Pancreas (tissue), 10 donors: Measurements from ENCODE around the gene FXYD3. TPM values are rescaled to one million over a fixed set of nuclear protein-coding genes. Genes with fewer than 3 reads are reported as not detected.

ENCODE experiments used
- ATAC-seq, 4 donors: fragments of 200-7000 bp; cut with Tn5 transposase; one replicate each; pipeline versions ENCODE4 v1.8.0 to v1.9.1; 2020; ENCODE audit warnings: mild to moderate bottlenecking in 4 of 4, moderate library complexity in 4 of 4
- DNase-seq, 6 donors: peaks; one replicate each; pipeline ENCODE4 v3.0.0-alpha.2; 2020
- FAIRE-seq: peaks from 2 replicates; lab custom pipeline; 2012; peaks lifted over from hg19 to GRCh38; lab: Jason Lieb, UNC
- H3K27ac ChIP-seq, 4 donors: fragments of 200-600 bp; sonication (generic); 1 replicate in 3 of 4; 2 replicates in 1 of 4; pipeline versions ENCODE4 v1.5.0 to v1.8.0; 2020
- H3K27me3 ChIP-seq, 4 donors: fragments of 200-600 bp; one replicate each; pipeline ENCODE4 v1.8.0; 2021
- H3K36me3 ChIP-seq, 3 donors: fragments of 200-600 bp; sonication (generic) in 1 of 3; one replicate each; pipeline versions ENCODE4 v1.5.0 to v1.8.0; 2020 to 2021
- H3K4me1 ChIP-seq, 3 donors: fragments of 200-600 bp; one replicate each; pipeline ENCODE4 v1.8.0; 2021
- H3K4me3 ChIP-seq, 4 donors: fragments of 200-600 bp; sonication (generic) in 2 of 4; one replicate each; pipeline versions ENCODE4 v1.5.0 to v1.8.0; 2020 to 2021
- H3K9me3 ChIP-seq, 4 donors: fragments of 200-600 bp; one replicate each; pipeline ENCODE4 v1.8.0; 2021
- CTCF ChIP-seq, 4 donors: fragments of 200-600 bp; sonication (generic) in 3 of 4; IDR thresholded peaks; one replicate each; pipeline versions ENCODE4 v1.5.0 to v1.8.0; 2021; ENCODE audit warnings: antibody characterized with exemption in 4 of 4
- WGBS, 2 donors: extraction: QIAGEN DNeasy Blood & Tissue Kit; methylation state at CpG; one replicate each; pipeline ENCODE4 v1.1.7; 2013; 5-methylcytosine and 5-hydroxymethylcytosine counted together
- intact Hi-C, 3 donors: fragments of 100-400 bp; cut with DNase I; formaldehyde crosslinking; loops; one replicate each; pipeline versions ENCODE4 v1.11.1 to v1.14.2; 2022
- polyA plus RNA-seq, 2 donors: library from polyadenylated mRNA; stranded (reverse); fragments of 200-250 nt; gene quantifications; one replicate each; pipeline ENCODE4 v1.2.3, GENCODE V29; 2013
- total RNA-seq, 6 donors: library from RNA; stranded (reverse); fragmentation: NEBNext Ultra II Directional in 4 of 6; extraction: Animal tissue kit (Norgen Biotek cat#: 25700) in 4 of 6; gene quantifications; one replicate each; pipeline versions ENCODE4 v1.2.1 to v1.2.4, GENCODE V29; 2021 to 2023
- donor health status: healthy with polysubstance abuse.
- donor health status: DM: no; HTN: no; CAD: no; lungs with moderate emphysema.
- donor health status: DM: no; HTN: no; CAD: no.
- donor health status: control.
- donor health status: control.
- donor health status: Bipolar disorder and iron deficiency.
- donor health status: DM: yes; HTN: yes; CAD: no.
- donor health status: DM: no; HTN: no; CAD: no.
- donor health status: DM: no; HTN: no; CAD: no.
- donor health status: DM: yes; HTN: yes; CAD: no.

Gene FXYD3
- total and polyA plus RNA-seq, 8 donors, result 12.2 to 59.1 (median 17.7) TPM

DNA sequence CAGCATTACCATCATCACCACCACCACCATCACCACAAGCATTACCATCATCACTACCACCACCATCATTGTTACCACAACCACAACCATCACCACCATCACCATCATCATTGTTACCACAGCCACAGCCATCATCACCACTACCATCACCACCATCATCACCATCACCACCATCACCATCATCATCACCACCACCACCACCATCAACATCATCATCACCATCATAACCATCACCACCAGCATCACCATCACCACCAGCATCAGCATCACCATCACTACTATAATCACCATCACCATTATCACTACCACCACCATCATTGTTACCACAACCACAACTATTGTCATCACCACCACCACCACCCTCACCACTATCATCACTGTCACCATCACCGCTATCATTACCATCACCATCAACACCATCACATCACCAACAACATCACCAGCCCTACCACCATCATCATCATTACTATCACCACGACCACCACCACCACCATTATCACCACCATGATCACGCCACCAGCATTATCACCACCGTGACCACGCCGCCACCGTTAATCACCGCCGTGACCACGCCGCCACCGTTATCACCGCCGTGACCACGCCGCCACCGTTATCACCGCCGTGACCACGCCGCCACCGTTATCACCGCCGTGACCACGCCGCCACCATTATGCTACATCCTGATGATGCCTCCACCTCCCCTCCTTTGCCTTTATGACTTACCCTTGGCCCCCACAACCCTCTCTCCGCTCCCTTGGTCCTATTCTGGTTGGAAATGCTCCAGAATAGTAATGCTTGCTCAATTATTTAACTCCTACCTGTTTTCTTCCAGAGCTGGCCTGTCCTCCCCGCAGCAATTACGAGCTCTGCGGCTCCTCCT lies 10.0 kb upstream of the FXYD3 start:
- TF ChIP-seq CTCF (IDR thresholded peaks at IDR 0.05), result no peak
- intact Hi-C loops, result no loop called here
- H3K36me3 ChIP-seq, result no peaks in the 10 kb centered on the region
- DNase-seq (peak in 1 of 6 donors; percentile 47), FAIRE-seq (no peak), ATAC-seq (no peak)
- WGBS, 2 donors, result 87 to 90% methylated on average over 30 of the region's 30 CpGs
- H3K27ac ChIP-seq, result no peak overlapping the region
- no peak overlapping the region for H3K4me3 ChIP-seq
- H3K4me1 ChIP-seq, result no peaks in the 10 kb centered on the region
- no peaks in the 10 kb centered on the region for H3K9me3 ChIP-seq
- no peaks in the 10 kb centered on the region for H3K27me3 ChIP-seq

DNA sequence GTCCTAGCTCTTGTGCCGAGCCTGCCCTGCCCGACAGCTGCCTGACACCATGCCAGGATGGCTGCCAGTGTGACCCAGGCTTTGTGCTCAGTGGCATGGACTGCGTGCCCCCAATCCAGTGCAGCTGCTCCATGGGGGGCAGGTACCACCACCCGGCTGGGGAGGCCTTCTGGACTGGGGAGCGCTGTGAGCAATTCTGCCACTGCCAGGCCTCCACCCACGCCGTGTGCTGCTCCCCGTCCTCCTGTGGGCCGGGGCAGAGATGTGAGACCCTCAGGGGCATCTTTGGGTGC lies 9.4 kb upstream of the FXYD3 start:
- H3K4me1 ChIP-seq, result no peaks in the 10 kb centered on the region
- no peak for TF ChIP-seq CTCF (IDR thresholded peaks at IDR 0.05)
- FAIRE-seq, result no peak
- H3K9me3 ChIP-seq, result no peaks in the 10 kb centered on the region
- DNase-seq, result no peak
- no peaks in the 10 kb centered on the region for H3K36me3 ChIP-seq
- H3K4me3 ChIP-seq, result no peak overlapping the region
- no peak overlapping the region for H3K27ac ChIP-seq
- no peak for ATAC-seq
- intact Hi-C loops, result no loop called here
- 87 to 97% methylated on average over 9 of the region's 9 CpGs for WGBS, 2 donors
- H3K27me3 ChIP-seq, result no peaks in the 10 kb centered on the region

DNA sequence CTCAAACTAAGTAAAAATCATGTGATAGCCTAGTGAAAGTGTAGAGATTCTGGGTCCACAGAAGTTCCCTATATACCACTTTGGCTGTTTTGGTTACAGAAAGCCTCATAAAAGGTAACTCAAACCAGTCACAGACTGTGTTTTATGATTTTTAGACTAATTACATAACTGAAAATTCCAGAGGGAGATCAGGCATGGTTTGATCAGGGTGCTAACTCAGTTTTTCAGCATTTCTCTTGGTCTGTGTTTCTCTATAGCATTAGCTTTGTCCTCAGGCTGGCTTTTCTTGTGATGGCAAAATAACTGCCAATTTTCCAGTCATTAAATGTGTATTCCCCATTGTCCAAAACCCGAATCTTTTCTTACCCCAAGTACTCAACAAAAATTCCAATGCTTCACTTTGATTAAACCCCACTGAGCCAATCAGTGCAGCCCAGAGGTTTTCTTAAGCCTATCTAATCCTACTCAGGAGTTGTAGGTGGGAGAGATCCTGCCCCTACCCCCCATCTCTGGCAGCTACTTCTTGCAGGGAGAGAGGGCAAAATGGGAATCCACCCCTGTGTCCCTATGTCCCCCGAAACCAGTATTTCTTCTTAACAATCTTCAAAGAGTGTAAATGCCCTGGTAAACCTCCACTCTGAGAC lies 8.6 kb upstream of the FXYD3 start:
- H3K27me3 ChIP-seq, result no peaks in the 10 kb centered on the region
- no peak for TF ChIP-seq CTCF (IDR thresholded peaks at IDR 0.05)
- H3K9me3 ChIP-seq, result no peaks in the 10 kb centered on the region
- DNase-seq (no peak), FAIRE-seq (no peak), ATAC-seq (no peak)
- H3K4me3 ChIP-seq, result no peak overlapping the region
- 47 to 48% methylated on average over 2 of the region's 2 CpGs for WGBS, 2 donors
- H3K4me1 ChIP-seq, result no peaks in the 10 kb centered on the region
- H3K36me3 ChIP-seq, result no peaks in the 10 kb centered on the region
- H3K27ac ChIP-seq, result no peak overlapping the region
- intact Hi-C loops, result no loop called here

GRCh38 chr19:35107545-35107944 lies 8.1 kb upstream of the FXYD3 start:
- no peak overlapping the region for H3K27ac ChIP-seq
- 35 to 41% methylated on average over 5 of the region's 5 CpGs for WGBS, 2 donors
- ATAC-seq (peak in 3 of 4 donors; percentile 61 to 89 (median 83)), DNase-seq (peak in 1 of 6 donors; percentile 5), FAIRE-seq (no peak)
- TF ChIP-seq CTCF (IDR thresholded peaks at IDR 0.05), result no peak
- no peaks in the 10 kb centered on the region for H3K4me1 ChIP-seq
- intact Hi-C loops, result no loop called here
- no peak overlapping the region for H3K4me3 ChIP-seq
- H3K9me3 ChIP-seq, result no peaks in the 10 kb centered on the region
- no peaks in the 10 kb centered on the region for H3K36me3 ChIP-seq
- no peaks in the 10 kb centered on the region for H3K27me3 ChIP-seq

- Histone ChIP-seq H3K9me3 (no peaks in the 10 kb centered on the region), H3K4me3 (no peak overlapping the region), H3K4me1 (no peaks in the 10 kb centered on the region), H3K27ac (no peak overlapping the region), H3K27me3 (no peaks in the 10 kb centered on the region), H3K36me3 (no peaks in the 10 kb centered on the region)
- WGBS, 2 donors, result 85 to 94% methylated on average over 11 of the region's 11 CpGs
- intact Hi-C loops, result no loop called here
- no peak for TF ChIP-seq CTCF (IDR thresholded peaks at IDR 0.05)
- no peak for FAIRE-seq
- ATAC-seq, result no peak
- DNase-seq, result no peak
These were observed 6.9 kb upstream of the FXYD3 start for GRCh38 chr19:35108730-35109129.
